Mesenteric fat pad (tissue), 1 donor: Measurements from ENCODE around the gene VPS51. TPM values are rescaled to one million over a fixed set of nuclear protein-coding genes. Genes with fewer than 3 reads are reported as not detected.
A peak's percentile ranks its signal among the peaks of the same experiment; 100 is the strongest.

ENCODE experiments used
- DNase-seq: peaks from one replicate; pipeline ENCODE4 v3.0.0-alpha.2; 2020; ENCODE audit warnings: low spot score
- total RNA-seq: library from RNA; stranded (reverse); fragmentation: NEBNext Ultra II Directional; extraction: Animal tissue kit (Norgen Biotek cat#: 25700); gene quantifications from one replicate; pipeline ENCODE4 v1.2.1, GENCODE V29; 2021
- donor health status: DM: yes; HTN: yes; CAD: no.

VPS51 gene
- total RNA-seq, 1 donor from 2014 or later = 86.6 TPM

DNA sequence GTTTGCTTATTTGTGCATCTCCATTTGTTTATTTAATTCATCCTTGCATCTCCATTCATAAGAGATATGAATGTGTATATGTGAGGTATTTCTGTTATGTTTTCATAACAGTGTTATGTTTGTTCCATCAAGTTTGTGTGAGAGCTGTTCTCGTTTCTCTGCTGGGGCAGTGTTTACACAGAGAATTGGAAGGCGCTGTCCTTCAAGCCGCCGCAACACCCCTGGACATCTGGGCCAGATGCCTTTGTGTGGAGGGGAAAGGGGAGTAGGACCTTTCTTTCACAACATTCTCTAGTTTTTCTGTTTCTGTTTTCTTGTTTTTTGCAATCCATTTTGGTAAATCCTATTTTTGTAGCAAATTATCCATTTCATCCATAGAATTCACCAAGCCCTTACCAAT, 8.6 kb downstream of the VPS51 start:
- DNase-seq = no peak

DNA sequence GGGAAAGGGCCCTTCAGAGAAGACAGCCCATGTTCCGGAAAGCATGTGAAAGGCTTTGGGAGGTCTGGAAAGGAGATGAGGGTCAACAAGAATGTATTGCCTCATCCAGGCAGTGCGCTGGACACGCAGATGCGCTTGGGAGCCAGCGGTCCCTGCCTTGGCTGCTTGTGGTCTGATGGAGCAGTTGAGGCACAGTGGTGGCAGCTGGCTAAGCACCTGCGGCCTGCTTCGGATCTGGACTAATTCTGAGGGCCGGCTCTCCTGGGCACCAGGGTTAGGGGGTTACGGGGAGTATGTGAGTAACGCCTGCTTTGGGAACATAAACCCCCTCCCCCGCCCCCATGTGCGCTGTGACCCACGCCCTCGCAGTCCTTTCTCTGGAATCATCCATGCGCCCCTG, 11.1 kb downstream of the VPS51 start:
- DNase-seq = no peak

DNA sequence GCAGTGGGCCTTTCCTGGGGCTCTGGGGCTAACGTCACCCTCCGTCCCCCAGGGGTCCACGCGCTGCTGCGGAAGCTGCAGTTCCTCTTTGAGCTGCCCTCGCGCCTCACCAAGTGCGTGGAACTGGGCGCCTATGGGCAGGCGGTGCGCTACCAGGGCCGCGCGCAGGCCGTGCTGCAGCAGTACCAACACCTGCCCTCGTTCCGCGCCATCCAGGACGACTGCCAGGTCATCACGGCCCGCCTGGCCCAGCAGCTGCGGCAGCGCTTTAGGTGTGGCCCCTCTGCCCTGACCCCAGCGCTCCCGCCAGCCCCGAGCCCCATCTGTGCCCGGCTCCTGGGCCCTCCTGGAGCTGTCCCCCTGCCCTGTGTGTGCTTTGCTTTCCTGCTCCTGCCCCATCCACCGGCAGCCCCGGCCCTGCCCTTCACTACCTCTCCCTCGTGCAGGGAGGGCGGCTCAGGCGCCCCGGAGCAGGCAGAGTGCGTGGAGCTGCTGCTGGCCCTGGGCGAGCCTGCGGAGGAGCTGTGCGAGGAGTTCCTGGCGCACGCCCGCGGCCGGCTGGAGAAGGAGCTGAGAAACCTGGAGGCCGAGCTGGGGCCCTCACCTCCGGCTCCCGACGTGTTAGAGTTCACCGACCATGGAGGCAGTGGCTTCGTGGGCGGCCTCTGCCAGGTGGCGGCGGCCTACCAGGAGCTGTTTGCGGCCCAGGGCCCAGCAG, 11.9 kb downstream of the VPS51 start:
- no peak for DNase-seq

GRCh38 chr11:65108469-65109123, 12.6 kb downstream of the VPS51 start:
- DNase-seq = no peak

DNA sequence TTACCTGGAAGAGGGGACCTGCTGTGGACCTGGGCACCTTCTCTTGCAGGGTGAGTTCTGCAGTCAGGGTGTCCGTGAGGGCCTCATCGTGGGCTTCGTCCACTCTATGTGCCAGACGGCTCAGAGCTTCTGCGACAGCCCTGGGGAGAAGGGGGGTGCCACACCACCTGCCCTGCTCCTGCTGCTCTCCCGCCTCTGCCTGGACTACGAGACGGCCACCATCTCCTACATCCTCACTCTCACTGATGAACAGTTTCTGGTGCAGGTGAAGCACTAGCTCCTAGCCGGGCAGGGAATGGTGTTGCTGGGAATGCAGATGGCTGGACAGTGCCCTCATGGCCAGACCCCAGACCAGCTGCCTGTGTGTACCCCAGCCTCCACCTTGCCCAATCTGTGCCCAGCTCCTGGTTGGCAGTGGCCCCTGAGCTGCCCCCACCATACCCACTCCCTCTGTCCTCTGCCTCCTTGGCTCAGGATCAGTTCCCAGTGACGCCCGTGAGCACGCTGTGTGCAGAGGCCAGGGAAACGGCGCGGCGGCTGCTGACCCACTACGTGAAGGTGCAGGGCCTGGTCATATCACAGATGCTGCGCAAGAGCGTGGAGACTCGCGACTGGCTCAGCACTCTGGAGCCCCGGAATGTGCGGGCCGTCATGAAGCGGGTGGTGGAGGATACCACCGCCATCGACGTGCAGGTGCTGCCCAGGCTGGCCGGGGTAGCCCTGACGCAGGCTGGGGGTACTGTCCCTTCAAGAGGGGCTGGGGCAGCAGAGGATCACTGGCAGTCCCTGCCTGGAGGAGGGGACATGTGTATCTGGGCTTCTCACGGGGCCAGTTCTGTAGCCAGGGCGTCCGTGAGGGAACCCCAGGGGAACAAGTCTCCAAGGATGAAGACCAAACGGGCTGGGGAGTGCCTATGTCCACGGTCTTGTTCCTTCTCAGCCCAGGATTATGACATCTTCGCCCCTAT, 13.5 kb downstream of the VPS51 start:
- no peak for DNase-seq

- DNase-seq = peak; percentile 94
Observed at GRCh38 chr11:65110354-65110861, 14.4 kb downstream of the VPS51 start.

DNA sequence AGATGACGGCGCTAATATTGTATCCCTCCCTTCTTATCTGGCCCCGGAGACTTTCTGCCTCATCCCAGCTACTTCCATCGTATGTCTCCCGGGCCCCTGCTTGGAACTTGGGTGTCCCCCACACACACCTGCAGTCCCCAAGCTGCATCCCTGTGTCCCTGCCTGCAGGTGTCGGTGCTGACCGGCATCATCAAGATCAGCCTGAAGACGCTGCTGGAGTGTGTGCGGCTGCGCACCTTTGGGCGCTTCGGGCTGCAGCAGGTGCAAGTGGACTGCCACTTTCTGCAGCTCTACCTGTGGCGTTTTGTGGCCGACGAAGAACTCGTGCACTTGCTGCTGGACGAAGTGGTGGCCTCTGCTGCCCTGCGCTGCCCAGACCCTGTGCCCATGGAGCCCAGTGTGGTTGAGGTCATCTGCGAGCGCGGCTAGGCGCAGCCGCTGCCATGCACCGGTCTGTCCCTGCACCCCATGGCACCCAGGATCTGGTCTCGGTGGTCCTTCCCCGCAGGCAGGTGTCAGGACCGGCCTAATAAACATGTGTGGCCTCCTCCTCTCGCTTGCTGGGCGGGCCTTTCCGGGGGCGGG, 15.2 kb downstream of the VPS51 start:
- DNase-seq = no peak

DNA sequence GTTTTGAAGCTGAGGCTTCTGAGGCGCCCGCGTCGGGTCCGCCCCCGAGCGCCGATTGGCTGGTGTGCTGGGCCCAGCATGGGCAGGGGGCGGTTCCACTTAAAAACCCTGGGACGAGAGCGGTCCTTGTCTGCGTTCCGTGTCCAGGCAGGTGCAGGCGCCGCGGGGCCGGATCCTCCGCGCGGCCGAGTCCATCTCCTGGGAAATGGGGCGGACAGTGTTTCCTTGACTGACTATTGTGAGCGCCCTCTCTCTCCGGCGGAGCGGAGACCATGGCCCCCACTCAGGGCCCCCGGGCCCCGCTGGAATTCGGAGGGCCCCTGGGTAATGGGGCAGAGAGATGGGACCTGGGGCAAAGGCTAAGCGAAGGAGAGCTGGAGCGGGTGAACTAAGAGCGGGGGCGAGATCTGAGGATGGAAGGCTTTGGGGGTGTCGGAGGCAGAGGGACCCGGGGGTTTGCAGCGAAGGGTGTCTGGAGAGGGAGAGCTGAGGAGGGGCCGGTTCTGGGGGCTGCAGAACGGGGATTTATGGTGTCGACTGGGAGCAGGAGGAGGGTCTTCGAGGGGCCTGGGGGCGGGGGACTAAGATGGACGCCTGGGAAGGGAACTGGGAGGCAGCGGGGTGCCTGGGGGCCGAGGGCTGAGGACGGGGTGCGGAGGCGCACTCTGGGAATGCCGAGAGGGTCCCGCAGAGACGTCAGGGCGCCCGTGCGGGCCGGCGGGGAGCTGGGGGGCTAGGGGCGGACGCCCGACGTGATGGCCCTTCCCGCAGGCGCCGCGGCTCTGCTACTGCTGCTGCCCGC, 15.9 kb downstream of the VPS51 start, which contains the start of gene TM7SF2:
Gene TM7SF2 (plus strand): TSS at position 129 of the 802 bp plus-strand sequence. CDS start 144 bp downstream, at position 273.
- DNase-seq = peak; percentile 98

DNA sequence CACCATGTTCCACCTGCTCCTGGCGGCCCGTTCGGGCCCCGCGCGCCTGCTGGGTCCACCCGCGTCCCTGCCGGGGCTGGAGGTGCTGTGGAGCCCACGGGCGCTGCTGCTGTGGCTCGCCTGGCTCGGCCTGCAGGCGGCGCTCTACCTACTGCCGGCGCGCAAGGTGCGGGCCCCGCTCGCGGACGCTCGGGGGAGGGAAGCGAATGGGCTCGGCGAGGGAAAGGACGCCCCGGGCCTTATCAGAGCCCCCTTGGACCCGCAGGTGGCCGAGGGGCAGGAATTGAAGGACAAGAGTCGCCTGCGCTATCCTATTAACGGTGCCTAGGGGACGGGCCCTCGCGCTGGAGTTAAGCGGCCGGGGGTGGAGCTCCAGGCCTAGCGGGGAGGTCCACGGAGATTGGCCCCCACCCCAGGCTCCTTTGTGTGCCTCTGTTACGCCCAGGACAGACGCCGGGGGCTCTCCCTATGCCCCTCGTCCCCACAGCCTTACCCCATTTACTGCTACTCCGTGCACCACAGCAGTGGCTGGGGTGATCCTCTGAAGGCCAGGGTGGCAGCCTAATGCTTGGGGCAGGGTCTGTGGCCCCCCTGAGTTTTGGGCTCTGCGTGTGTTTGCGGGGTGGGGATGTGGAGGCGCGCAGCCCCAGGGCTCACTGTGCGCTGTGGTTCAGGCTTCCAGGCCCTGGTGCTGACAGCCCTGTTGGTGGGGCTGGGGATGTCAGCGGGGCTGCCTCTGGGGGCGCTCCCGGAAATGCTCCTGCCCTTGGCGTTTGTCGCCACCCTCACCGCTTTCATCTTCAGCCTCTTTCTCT, 16.7 kb downstream of the VPS51 start:
- DNase-seq = peak; percentile 92

GRCh38 chr11:65113361-65113756, 17.3 kb downstream of the VPS51 start:
- no peak for DNase-seq

DNA sequence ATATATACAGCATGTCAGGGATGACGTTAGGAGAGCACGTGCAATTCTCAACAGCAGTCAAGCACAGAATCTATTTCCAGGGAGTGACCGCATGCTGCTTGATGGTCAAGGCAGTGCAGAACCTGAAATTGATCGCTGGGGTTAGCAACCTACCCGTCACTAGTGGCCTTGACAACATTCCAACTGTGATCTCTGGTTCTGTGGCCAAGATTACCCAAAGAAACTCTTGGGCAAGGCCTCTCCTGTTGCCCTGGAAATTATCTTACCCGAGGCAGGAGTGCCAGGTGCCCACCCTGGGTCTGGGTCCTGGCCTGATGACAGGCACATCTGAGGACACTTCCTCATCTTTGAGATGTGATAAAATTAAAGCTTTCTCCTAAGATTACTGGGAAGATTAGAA, 17.8 kb downstream of the VPS51 start:
- no peak for DNase-seq

- no peak for DNase-seq
Observed at GRCh38 chr11:65114538-65115171, 18.6 kb downstream of the VPS51 start.

DNA sequence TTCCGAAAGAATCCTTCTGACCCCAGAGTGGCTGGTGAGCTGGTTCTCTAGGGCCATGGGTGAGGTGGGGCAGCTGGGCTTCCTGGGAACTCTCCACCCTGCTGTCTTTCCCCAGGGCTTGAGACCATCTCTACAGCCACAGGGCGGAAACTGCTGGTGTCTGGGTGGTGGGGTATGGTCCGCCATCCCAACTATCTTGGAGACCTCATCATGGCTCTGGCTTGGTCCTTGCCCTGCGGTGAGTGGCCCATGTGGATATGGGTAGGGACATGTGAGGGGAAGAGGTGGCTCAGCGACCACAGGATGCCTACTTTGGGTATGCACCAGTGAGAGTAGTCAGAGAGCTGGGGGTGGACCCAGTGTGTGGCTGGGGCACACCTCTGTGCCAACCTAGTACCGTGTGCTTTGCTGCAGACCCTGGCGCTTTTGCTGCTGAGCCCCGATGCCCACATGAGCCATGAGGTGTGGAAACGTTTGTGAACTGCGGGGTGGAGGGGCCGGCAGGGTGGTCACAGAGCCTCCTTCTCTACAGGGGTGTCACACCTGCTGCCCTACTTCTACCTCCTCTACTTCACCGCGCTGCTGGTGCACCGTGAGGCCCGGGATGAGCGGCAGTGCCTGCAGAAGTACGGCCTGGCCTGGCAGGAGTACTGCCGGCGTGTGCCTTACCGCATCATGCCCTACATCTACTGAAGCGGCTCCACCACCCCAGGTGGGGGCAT, 19.5 kb downstream of the VPS51 start:
- no peak for DNase-seq

DNA sequence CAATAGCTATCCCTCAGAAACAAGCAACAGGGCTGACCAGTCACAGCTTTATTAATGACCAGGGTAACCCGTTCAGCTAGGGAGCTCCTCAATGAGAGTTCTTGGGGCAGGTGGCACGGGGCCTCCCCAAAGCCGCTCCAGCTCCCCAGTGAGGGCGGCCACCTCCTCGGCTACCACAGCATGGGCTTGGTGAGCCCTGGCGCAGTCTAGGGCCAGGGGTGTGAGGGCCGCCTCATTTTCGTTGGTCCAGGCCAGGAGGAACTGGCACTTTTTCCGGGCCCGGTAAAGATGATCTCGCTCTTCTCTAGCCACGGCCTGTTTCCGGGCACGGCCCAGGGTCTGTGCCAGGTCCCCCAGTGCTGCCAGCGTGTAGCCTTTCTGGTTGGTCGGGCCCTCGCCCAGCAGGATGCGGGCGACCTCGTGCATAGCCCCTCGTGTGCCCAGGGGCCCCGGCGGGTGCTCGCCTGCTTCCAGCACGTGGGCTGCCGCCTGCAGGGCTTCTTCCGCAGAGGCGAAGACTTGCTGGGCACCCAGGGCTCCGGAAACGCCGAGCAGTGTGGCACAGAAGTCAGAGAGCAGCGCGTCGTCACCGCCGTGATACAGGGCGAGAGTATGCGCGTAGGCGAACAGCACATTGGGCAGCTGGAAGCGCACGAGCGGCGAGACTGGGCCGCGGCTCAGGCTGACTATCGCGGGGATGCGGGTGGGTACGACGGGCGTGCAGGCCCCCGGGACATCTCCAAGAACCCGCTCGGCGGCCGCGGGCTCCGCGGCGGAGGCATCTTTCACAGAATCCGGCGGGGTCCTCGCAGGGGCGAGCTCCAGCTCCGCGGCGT, 20.6 kb downstream of the VPS51 start:
- DNase-seq = no peak

DNA sequence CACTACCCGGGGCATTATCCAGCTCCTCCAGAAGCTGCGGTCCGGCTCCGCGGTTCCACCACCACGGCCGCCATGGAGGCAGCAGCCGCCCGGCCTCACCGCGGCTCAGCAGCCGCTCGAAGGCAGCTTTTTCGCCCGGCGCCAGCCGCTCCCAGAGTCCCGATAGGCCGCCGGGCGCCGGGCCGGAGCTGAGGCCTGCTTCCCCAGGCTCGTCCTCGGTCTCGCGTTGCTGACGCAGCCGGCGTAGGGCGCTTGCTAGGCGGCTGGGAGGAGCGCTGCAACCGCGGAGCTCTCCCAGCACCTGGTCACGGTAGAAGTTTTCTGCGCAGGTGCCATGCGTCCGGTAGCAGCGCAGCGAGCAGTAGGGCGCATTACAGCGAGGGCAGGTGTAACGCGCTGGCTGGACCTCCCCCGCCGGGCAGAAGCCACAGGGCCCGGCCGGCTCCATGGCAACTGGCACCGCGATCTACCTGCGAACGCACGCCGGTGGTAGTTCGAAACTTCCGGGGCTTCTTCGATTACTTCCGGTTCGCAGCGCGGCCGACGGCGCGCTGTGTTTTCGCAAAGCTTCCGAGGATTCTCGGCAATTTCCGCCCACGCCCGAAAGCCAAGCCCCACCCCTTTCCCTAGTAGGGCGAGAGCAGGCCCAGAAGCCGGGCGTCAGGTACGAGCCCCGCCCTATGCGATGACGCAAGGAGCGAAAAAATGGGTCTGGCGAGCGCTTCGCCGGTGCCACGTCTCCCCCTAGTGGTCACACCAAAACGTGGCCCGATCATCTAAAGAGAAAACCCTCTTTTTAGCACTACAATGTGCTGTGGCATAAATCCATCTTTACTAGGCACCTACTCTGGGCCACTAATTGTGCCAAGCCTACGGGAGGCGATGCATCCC, 21.4 kb downstream of the VPS51 start, which contains the start of gene ZNHIT2:
Gene ZNHIT2 (minus strand): TSS at position 496 of the 891 bp plus-strand sequence. CDS start 48 bp downstream, at position 448.
- peak; percentile 100 for DNase-seq
